Thyroid gland (tissue), 4 donors: ENCODE results near the gene PARVB. TPM values are rescaled to one million over a fixed set of nuclear protein-coding genes. Genes with fewer than 3 reads are reported as not detected.

Experiments used
- DNase-seq, 2 donors: peaks; one replicate each; pipeline ENCODE4 v3.0.0-alpha.2; 2019
- H3K27ac ChIP-seq, 3 donors: fragments of 200-600 bp; sonication (generic); 1 replicate in 2 of 3; 2 replicates in 1 of 3; pipeline ENCODE4 v1.5.1; 2016 to 2019; ENCODE audit warnings: mild to moderate bottlenecking in 1 of 3, moderate library complexity in 1 of 3
- H3K27me3 ChIP-seq: fragments of 200-600 bp; sonication (generic); one replicate; pipeline ENCODE4 v1.5.1; 2019
- H3K36me3 ChIP-seq, 2 donors: fragments of 200-600 bp; sonication (generic); one replicate each; pipeline ENCODE4 v1.5.1; 2016 to 2019
- H3K4me1 ChIP-seq, 2 donors: fragments of 200-600 bp; sonication (generic); one replicate each; pipeline ENCODE4 v1.5.1; 2017 to 2019
- H3K4me3 ChIP-seq, 3 donors: fragments of 200-600 bp; sonication (generic); replicated peaks in 1 of 3; 1 replicate in 2 of 3; 2 replicates in 1 of 3; pipeline ENCODE4 v1.5.1; 2016; ENCODE audit warnings: mild to moderate bottlenecking in 1 of 3
- H3K9me3 ChIP-seq: fragments of 200-600 bp; sonication (generic); one replicate; pipeline ENCODE4 v1.5.1; 2017
- POLR2A ChIP-seq, 2 donors: fragments of 450-650 bp; IDR thresholded peaks; one replicate each; pipeline ENCODE4 v1.6.1; 2017; ENCODE audit warnings: antibody characterized with exemption in 2 of 2, mild to moderate bottlenecking in 2 of 2, moderate library complexity in 1 of 2
- WGBS, 2 donors: methylation state at CpG; one replicate each; pipeline ENCODE4 v1.1.5; 2017; 5-methylcytosine and 5-hydroxymethylcytosine counted together
- intact Hi-C: fragments of 100-400 bp; cut with DNase I; formaldehyde crosslinking; loops from one replicate; pipeline ENCODE4 v1.15.1; 2023
- total RNA-seq, 4 donors: library from RNA; depleted of rRNA; stranded (reverse); fragments of >200 nt; gene quantifications; one replicate each; pipeline ENCODE4 v1.2.3, GENCODE V29; 2016
- TF ChIP-seq, protein P1 (sequence below), 6 experiments: fragments of 200-600 bp in 3 of 6; fragments of 450-650 bp in 3 of 6; sonication (generic) in 3 of 6; IDR thresholded peaks; one replicate each; pipeline ENCODE4 v1.5.1; 2016 to 2019; ENCODE audit warnings: antibody characterized with exemption in 6 of 6, mild to moderate bottlenecking in 2 of 6, inconsistent platforms in 1 of 6, moderate library complexity in 1 of 6

Gene PARVB
- total RNA-seq, 4 donors from 2014 or later, result 6.7 to 34.9 (median 11.0) TPM

DNA sequence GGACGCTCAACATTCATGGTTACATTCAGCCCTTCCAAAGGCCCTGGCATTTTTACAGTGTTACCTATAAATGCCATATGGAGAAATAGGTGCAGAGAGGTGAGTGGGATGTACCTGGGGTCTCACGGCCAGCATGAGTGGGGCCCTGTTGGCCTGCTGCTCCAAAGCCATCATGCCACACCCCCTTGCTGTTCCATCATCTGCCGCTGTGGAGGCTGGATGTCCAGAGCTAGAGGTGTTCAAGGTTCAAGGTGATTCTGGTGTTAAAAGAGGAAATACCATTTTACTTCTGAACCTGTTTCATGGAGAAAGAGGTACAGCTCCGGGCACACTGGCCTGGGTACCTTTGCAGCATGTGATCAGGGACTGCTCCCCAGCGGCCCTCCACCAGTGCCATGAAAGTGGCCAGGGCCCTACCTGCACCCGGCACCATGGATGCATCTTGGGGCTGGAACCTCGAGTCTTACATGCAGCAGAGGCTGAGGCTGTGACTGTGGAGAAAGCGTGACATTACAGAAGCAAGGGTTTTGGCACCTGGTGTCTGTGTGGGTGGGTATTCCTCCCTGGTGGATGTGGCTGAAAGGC is 68.6 kb downstream of the PARVB start:
- TF ChIP-seq POLR2A (IDR thresholded peaks at IDR 0.05), result no peak
- TF ChIP-seq, protein P1, sequence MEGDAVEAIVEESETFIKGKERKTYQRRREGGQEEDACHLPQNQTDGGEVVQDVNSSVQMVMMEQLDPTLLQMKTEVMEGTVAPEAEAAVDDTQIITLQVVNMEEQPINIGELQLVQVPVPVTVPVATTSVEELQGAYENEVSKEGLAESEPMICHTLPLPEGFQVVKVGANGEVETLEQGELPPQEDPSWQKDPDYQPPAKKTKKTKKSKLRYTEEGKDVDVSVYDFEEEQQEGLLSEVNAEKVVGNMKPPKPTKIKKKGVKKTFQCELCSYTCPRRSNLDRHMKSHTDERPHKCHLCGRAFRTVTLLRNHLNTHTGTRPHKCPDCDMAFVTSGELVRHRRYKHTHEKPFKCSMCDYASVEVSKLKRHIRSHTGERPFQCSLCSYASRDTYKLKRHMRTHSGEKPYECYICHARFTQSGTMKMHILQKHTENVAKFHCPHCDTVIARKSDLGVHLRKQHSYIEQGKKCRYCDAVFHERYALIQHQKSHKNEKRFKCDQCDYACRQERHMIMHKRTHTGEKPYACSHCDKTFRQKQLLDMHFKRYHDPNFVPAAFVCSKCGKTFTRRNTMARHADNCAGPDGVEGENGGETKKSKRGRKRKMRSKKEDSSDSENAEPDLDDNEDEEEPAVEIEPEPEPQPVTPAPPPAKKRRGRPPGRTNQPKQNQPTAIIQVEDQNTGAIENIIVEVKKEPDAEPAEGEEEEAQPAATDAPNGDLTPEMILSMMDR (IDR thresholded peaks at IDR 0.05), result no peak
- no peak overlapping the region for H3K4me3 ChIP-seq
- H3K27me3 ChIP-seq, result no peaks in the 10 kb centered on the region
- 86 to 96% methylated on average over 5 to 6 of the region's 8 CpGs for WGBS, 2 donors
- peaks cover 20 to 30% of the 10 kb centered on the region in 2 donors for H3K4me1 ChIP-seq
- H3K27ac ChIP-seq, result no peak overlapping the region
- no peaks in the 10 kb centered on the region for H3K9me3 ChIP-seq
- DNase-seq, result no peak
- no peaks in the 10 kb centered on the region for H3K36me3 ChIP-seq
- intact Hi-C loops, result no loop called here

DNA sequence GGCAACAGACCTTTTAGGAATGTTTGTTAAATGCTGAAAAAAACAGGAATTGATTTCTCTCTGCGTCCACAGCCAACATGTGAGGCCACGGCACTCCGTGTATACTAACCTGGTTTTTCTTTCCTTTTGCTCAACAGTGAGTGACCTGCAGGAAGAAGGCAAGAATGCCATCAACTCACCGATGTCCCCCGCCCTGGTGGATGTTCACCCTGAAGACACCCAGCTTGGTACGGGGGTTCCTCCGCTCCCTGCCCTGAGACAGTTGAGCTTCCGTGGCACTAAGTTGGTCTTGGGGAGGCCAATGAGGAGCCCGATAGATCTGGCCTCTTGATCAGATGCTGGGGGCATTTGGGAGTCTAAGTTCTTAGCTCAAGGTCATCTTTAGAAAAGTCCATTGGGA is 69.7 kb downstream of the PARVB start:
- no peaks in the 10 kb centered on the region for H3K27me3 ChIP-seq
- H3K4me3 ChIP-seq, result no peak overlapping the region
- no peak overlapping the region for H3K27ac ChIP-seq
- TF ChIP-seq, protein P1 (IDR thresholded peaks at IDR 0.05), result no peak
- TF ChIP-seq POLR2A (IDR thresholded peaks at IDR 0.05), result no peak
- peaks cover 13 to 20% of the 10 kb centered on the region in 2 donors for H3K4me1 ChIP-seq
- DNase-seq, result no peak
- intact Hi-C loops, result no loop called here
- 90 to 96% methylated on average over 9 of the region's 9 CpGs for WGBS, 2 donors
- H3K36me3 ChIP-seq, result no peaks in the 10 kb centered on the region
- no peaks in the 10 kb centered on the region for H3K9me3 ChIP-seq

GRCh38 chr22:44094751-44095302 is 70.7 kb downstream of the PARVB start:
- peak in 1 of 2 donors; percentile 21 for DNase-seq
- Histone ChIP-seq H3K4me3 (no peak overlapping the region), H3K27ac (no peak overlapping the region), H3K9me3 (no peaks in the 10 kb centered on the region), H3K4me1 (peaks cover 9 to 12% of the 10 kb centered on the region in 2 donors), H3K27me3 (no peaks in the 10 kb centered on the region), H3K36me3 (no peaks in the 10 kb centered on the region)
- TF ChIP-seq, protein P1 (IDR thresholded peaks at IDR 0.05), result no peak
- TF ChIP-seq POLR2A (IDR thresholded peaks at IDR 0.05), result no peak
- WGBS, 2 donors, result 77 to 80% methylated on average over 14 of the region's 14 CpGs
- intact Hi-C loops, result no loop called here

- TF ChIP-seq, protein P1 (IDR thresholded peaks at IDR 0.05), result no peak
- no peak for TF ChIP-seq POLR2A (IDR thresholded peaks at IDR 0.05)
- H3K4me1 ChIP-seq, result no peaks in the 10 kb centered on the region
- H3K4me3 ChIP-seq, result no peak overlapping the region
- no peak overlapping the region for H3K27ac ChIP-seq
- 91 to 96% methylated on average over 9 to 11 of the region's 11 CpGs for WGBS, 2 donors
- H3K9me3 ChIP-seq, result no peaks in the 10 kb centered on the region
- no peak for DNase-seq
- no peaks in the 10 kb centered on the region for H3K36me3 ChIP-seq
- H3K27me3 ChIP-seq, result no peaks in the 10 kb centered on the region
- intact Hi-C loops, result no loop called here
Observed at GRCh38 chr22:44096736-44097135, 72.6 kb downstream of the PARVB start.

DNA sequence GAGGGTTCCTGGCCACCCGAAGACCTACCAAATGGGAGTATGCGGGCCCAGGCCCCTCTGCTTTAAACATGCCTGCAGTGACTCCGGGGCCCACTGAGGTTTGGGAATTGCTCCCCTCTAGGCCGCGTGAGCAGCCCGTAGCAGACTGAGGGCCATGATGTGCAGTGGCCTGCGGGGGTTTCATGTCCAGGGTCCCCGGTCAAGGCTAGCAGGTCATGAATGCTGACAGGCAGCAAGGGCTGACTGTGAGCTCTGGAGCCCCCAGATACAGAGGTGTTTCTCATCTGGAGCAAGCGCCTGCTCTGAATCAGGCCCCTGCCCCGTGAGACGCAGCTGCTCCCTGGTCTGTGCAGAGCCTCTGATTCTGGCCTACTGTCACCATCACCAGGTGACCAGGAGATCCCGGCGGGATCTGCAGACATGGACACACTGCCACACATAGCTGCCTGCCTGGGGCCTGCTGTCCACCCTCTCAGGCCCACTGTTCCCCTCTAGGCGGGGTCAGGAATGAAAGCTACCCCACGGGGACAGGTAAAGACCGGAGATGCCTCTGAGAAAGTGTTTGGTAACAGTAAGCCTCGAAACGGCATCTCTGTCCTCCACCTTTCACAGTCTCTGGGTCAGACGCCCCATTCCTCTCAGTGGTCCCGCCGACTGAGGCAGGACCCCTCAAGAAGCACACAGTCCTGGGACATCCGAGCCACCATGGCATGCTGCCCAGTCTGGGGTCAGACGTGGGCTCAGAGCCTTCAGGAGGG is 73.3 kb downstream of the PARVB start:
- intact Hi-C loops, result no loop called here
- TF ChIP-seq POLR2A (IDR thresholded peaks at IDR 0.05), result no peak
- TF ChIP-seq, protein P1 (IDR thresholded peaks at IDR 0.05), result no peak
- Histone ChIP-seq H3K4me1 (no peaks in the 10 kb centered on the region), H3K9me3 (no peaks in the 10 kb centered on the region), H3K36me3 (no peaks in the 10 kb centered on the region), H3K4me3 (no peak overlapping the region), H3K27ac (no peak overlapping the region), H3K27me3 (no peaks in the 10 kb centered on the region)
- 90 to 94% methylated on average over 7 to 10 of the region's 23 CpGs for WGBS, 2 donors
- DNase-seq, result no peak
